GM12874 (cell line): ENCODE results near the gene GRIN2A.

ENCODE experiments used
- CTCF ChIP-seq: IDR thresholded peaks from 2 replicates; pipeline ENCODE4 v1.5.1; 2011; ENCODE audit warnings: low read depth, mild to moderate bottlenecking, control low read depth, low read length, moderate library complexity; ENCODE audit not compliant: insufficient read depth

The GRIN2A gene

GRCh38 chr16:9953908-9954570 is 228.2 kb downstream of the GRIN2A start:
- no peak for TF ChIP-seq CTCF

GRCh38 chr16:9950658-9951057 is 231.6 kb downstream of the GRIN2A start:
- no peak for TF ChIP-seq CTCF

DNA sequence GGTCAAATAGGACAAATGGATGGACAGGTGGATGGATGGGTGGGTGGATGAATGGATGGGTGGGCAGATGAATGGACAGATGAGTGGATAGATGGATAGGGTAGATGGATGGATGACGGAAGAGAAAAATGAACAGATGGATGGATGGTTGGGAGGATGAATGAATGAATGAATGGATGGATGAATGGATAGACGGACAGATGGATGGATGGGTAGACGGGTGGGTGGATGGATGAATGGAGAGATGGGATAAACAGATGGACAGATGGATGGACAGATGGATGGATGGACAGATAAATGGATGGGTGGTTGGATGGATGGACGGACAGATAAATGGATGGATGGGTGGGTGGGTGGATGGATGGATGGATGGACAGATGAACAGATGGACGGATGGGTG is 232.8 kb downstream of the GRIN2A start:
- no peak for TF ChIP-seq CTCF

- no peak for TF ChIP-seq CTCF
Observed at GRCh38 chr16:9948933-9949332, 233.3 kb downstream of the GRIN2A start.

DNA sequence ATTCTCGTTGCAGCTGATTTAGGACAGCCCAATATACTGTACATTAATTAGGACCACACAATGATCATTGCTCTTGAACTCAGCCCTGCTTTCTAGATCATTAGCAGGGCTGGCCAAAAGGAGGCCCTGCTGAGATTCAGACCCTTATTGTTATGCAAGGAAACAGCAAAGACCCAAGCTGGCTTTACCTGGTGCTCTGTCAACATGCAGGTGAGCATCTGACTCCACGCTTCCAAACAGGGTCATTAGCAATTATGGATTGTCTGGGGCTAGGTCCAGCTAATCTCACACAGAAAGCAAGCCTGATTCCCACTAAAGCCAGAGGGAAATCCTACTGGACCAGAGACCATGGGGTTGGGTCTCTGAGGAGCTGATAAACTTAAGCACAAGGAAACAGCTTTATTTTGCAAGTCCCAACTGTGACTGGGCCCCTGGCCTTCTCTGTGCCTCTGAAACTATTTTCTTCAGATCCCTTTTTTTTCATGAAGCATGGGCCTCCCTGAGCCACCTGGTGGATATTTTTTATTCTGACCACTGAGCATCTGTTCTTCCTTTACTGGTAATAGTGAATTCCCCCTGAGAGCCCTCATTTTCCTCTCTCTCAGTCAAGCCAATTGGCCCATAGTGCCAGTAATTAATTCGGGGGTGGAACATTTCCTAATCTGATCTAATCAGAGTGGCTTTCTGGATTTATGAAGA is 236.1 kb downstream of the GRIN2A start:
- TF ChIP-seq CTCF, result peak; percentile 15; the same call in 1 of the 2 replicates

DNA sequence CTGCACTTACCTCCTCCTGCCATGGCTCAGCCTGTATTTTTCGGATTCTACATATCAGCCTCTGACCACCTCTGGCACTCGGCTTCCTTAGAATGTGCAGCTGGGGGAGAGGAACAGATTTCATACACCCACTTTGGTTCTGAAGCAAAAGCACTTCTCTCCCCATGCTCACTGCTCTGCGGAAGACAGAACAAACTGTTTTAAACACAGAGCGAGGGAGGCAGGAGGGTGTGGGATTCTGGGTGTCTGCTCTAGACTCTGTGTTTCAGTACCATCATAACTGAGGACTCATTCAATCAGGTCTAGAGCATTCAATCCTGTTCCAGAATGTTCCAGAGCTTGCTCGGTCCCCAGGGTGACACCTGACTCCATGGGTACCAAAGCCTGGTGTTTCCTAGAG is 239.1 kb downstream of the GRIN2A start:
- TF ChIP-seq CTCF, result no peak

- no peak for TF ChIP-seq CTCF
Observed at GRCh38 chr16:9941245-9941644, 241.0 kb downstream of the GRIN2A start.
